Lower leg skin (tissue), 4 donors: ENCODE measurements around the gene COMT. TPM values are rescaled to one million over a fixed set of nuclear protein-coding genes. Genes with fewer than 3 reads are reported as not detected.

Source experiments
- DNase-seq, 2 donors: peaks; one replicate each; pipeline ENCODE4 v3.0.0-alpha.2; 2019; ENCODE audit warnings: low spot score in 2 of 2
- H3K4me3 ChIP-seq: fragments of 200-600 bp; sonication (generic); 2 replicates; pipeline ENCODE4 v1.5.1; 2017; ENCODE audit warnings: mild to moderate bottlenecking, low read depth; ENCODE audit not compliant: poor library complexity, severe bottlenecking
- CTCF ChIP-seq, 3 donors: fragments of 450-650 bp; IDR thresholded peaks; one replicate each; pipeline ENCODE4 v1.5.1; 2016; ENCODE audit warnings: antibody characterized with exemption in 3 of 3, mild to moderate bottlenecking in 3 of 3, moderate library complexity in 2 of 3
- POLR2A ChIP-seq, 2 donors: fragments of 450-650 bp; IDR thresholded peaks; one replicate each; pipeline ENCODE4 v1.6.1; 2016 to 2017; ENCODE audit warnings: antibody characterized with exemption in 2 of 2, mild to moderate bottlenecking in 1 of 2, moderate library complexity in 1 of 2
- WGBS, 2 donors: methylation state at CpG; one replicate each; pipeline ENCODE4 v1.1.5; 2018; 5-methylcytosine and 5-hydroxymethylcytosine counted together
- intact Hi-C: fragments of 100-400 bp; cut with DNase I; formaldehyde crosslinking; loops from one replicate; pipeline ENCODE4 v1.15.0; 2023; ENCODE audit warnings: low total_unique reads
- total RNA-seq, 4 donors: library from RNA; depleted of rRNA; stranded (reverse); fragments of >200 nt; gene quantifications; one replicate each; pipeline ENCODE4 v1.1.0, GENCODE V29; 2016

The COMT gene
- total RNA-seq, 4 donors from 2014 or later, result 224 to 306 (median 272) TPM

GRCh38 chr22:20011993-20012740 lies 70.6 kb downstream of the COMT start:
- intact Hi-C loops, result loop anchor here (5.0 kb wide), 1 partner anchor 40 kb away; no protein-coding TSS in a partner anchor
- no peak for TF ChIP-seq CTCF (IDR thresholded peaks at IDR 0.05)
- no peak for TF ChIP-seq POLR2A (IDR thresholded peaks at IDR 0.05)
- no peak overlapping the region for H3K4me3 ChIP-seq
- 93 to 95% methylated on average over 7 of the region's 7 CpGs for WGBS, 2 donors
- no peak for DNase-seq

GRCh38 chr22:20012741-20013331 lies 71.3 kb downstream of the COMT start:
- intact Hi-C loops, result loop anchor here (5.0 kb wide), 1 partner anchor 41 kb away; no protein-coding TSS in a partner anchor
- no peak overlapping the region for H3K4me3 ChIP-seq
- TF ChIP-seq POLR2A (IDR thresholded peaks at IDR 0.05), result no peak
- WGBS, 2 donors, result 90 to 92% methylated on average over 4 to 10 of the region's 10 CpGs
- DNase-seq, result no peak

- TF ChIP-seq CTCF (IDR thresholded peaks at IDR 0.05) (no peak), POLR2A (IDR thresholded peaks at IDR 0.05) (no peak)
- intact Hi-C loops, result loop anchor here (5.0 kb wide), 1 partner anchor 41 kb away; no protein-coding TSS in a partner anchor
- no peak for DNase-seq
- 39 to 41% methylated on average over 9 to 11 of the region's 11 CpGs for WGBS, 2 donors
- H3K4me3 ChIP-seq, result no peak overlapping the region
Observed at GRCh38 chr22:20013382-20013871, 71.9 kb downstream of the COMT start.

- intact Hi-C loops, result loop anchor here (5.0 kb wide), 1 partner anchor 42 kb away; no protein-coding TSS in a partner anchor
- TF ChIP-seq CTCF (IDR thresholded peaks at IDR 0.05) (no peak), POLR2A (IDR thresholded peaks at IDR 0.05) (no peak)
- no peak overlapping the region for H3K4me3 ChIP-seq
- no peak for DNase-seq
- WGBS, 2 donors, result 36 to 50% methylated on average over 5 of the region's 5 CpGs
Observed at GRCh38 chr22:20014526-20015186, 73.1 kb downstream of the COMT start.

- intact Hi-C loops, result no loop called here
Observed at GRCh38 chr22:20015187-20015625, 73.6 kb downstream of the COMT start.

More at GRCh38 chr22:20015187-20015625, 73.6 kb downstream of the COMT start:
- DNase-seq, result no peak
- TF ChIP-seq CTCF (IDR thresholded peaks at IDR 0.05), result no peak
- TF ChIP-seq POLR2A (IDR thresholded peaks at IDR 0.05), result no peak
- WGBS, 2 donors, result 93 to 98% methylated on average over 10 of the region's 10 CpGs
- H3K4me3 ChIP-seq, result no peak overlapping the region
